Transverse colon (tissue), 4 donors: ENCODE data around the gene NRCAM. TPM values are rescaled to one million over a fixed set of nuclear protein-coding genes. Genes with fewer than 3 reads are reported as not detected.

ENCODE experiments used
- DNase-seq: peaks from one replicate; pipeline ENCODE4 v3.0.0-alpha.2; 2019
- H3K27ac ChIP-seq, 4 donors: fragments of 200-600 bp; sonication (generic); 2 replicates each; pipeline ENCODE4 v1.5.1; 2016 to 2018; ENCODE audit warnings: inconsistent platforms in 4 of 4
- H3K27me3 ChIP-seq: fragments of 200-600 bp; sonication (generic); 2 replicates; pipeline ENCODE4 v1.5.1; 2017; ENCODE audit warnings: inconsistent platforms
- H3K36me3 ChIP-seq, 4 donors: fragments of 200-600 bp; sonication (generic); 2 replicates each; pipeline ENCODE4 v1.5.1; 2017 to 2019; ENCODE audit warnings: inconsistent platforms in 4 of 4
- H3K4me1 ChIP-seq, 4 donors: fragments of 200-600 bp; sonication (generic); 2 replicates each; pipeline ENCODE4 v1.5.1; 2017 to 2020; ENCODE audit warnings: inconsistent platforms in 4 of 4
- H3K4me3 ChIP-seq, 4 donors: fragments of 200-600 bp; sonication (generic); 1 replicate in 1 of 4; 2 replicates in 3 of 4; pipeline versions ENCODE4 v1.5.1 to v1.6.1; 2017 to 2019; ENCODE audit warnings: inconsistent platforms in 4 of 4
- H3K9me3 ChIP-seq, 2 donors: fragments of 200-600 bp; sonication (generic); 2 replicates each; pipeline ENCODE4 v1.5.1; 2017 to 2019; ENCODE audit warnings: inconsistent platforms in 2 of 2
- CTCF ChIP-seq, 5 experiments: fragments of 200-600 bp in 3 of 5; fragments of 450-650 bp in 2 of 5; sonication (generic) in 3 of 5; IDR thresholded peaks; 1 replicate in 2 of 5; 2 replicates in 3 of 5; pipeline ENCODE4 v1.5.1; 2016 to 2017; ENCODE audit warnings: antibody characterized with exemption in 5 of 5, inconsistent platforms in 3 of 5, mild to moderate bottlenecking in 2 of 5, moderate library complexity in 1 of 5
- EP300 ChIP-seq: sonication (generic); formaldehyde crosslinking; IDR thresholded peaks from one replicate; pipeline ENCODE4 v1.6.1; 2017; ENCODE audit warnings: antibody characterized with exemption, low read depth
- POLR2A ChIP-seq: fragments of 450-650 bp; IDR thresholded peaks from one replicate; pipeline ENCODE4 v1.6.1; 2016; ENCODE audit warnings: antibody characterized with exemption, mild to moderate bottlenecking, moderate library complexity
- POLR2AphosphoS5 ChIP-seq, 3 donors: sonication (generic); formaldehyde crosslinking; IDR thresholded peaks; one replicate each; pipeline ENCODE4 v1.6.1; 2016; ENCODE audit warnings: antibody characterized with exemption in 3 of 3
- WGBS, 2 donors: methylation state at CpG; one replicate each; pipeline ENCODE4 v1.1.5; 2018; ENCODE audit warnings: low coverage in 1 of 2; 5-methylcytosine and 5-hydroxymethylcytosine counted together
- in situ Hi-C, 4 donors: fragments of 200-750 bp; cut with MboI; loops; one replicate each; pipeline versions ENCODE4 v1.15.0 to v1.15.1; 2017; ENCODE audit warnings: low sequenced_read_pairs in 3 of 4, low pct_ligation_motif_present in 1 of 4, low pct_unique_long_range_greater_than_20kb in 1 of 4
- intact Hi-C: fragments of 100-400 bp; cut with DNase I; formaldehyde crosslinking; loops from one replicate; pipeline ENCODE4 v1.15.1; 2023; ENCODE audit warnings: low total_unique reads
- total RNA-seq, 4 donors: library from RNA; depleted of rRNA; stranded (reverse); fragments of >200 nt; gene quantifications; one replicate each; pipeline ENCODE4 v1.1.0, GENCODE V29; 2016

NRCAM gene
- total RNA-seq, 4 donors from 2014 or later = 0.60 to 2.5 (median 1.8) TPM

GRCh38 chr7:108164342-108164741, 291.9 kb downstream of the NRCAM start:
- H3K9me3 ChIP-seq = no peaks in the 10 kb centered on the region
- H3K4me1 ChIP-seq = no peaks in the 10 kb centered on the region
- intact Hi-C loops (no loop called here), in situ Hi-C loops (no loop called here)
- WGBS, 2 donors = 74 to 80% methylated on average over 5 to 6 of the region's 6 CpGs
- no peak overlapping the region for H3K27ac ChIP-seq
- no peaks in the 10 kb centered on the region for H3K27me3 ChIP-seq
- DNase-seq = no peak
- no peaks in the 10 kb centered on the region for H3K36me3 ChIP-seq
- TF ChIP-seq POLR2A (no peak), EP300 (no peak), CTCF (IDR thresholded peaks at IDR 0.05) (no peak), POLR2AphosphoS5 (IDR thresholded peaks at IDR 0.05) (no peak)
- no peak overlapping the region for H3K4me3 ChIP-seq

- no peaks in the 10 kb centered on the region for H3K27me3 ChIP-seq
- in situ Hi-C loops (no loop called here), intact Hi-C loops (no loop called here)
- H3K4me3 ChIP-seq = no peak overlapping the region
- H3K9me3 ChIP-seq = no peaks in the 10 kb centered on the region
- 29 to 38% methylated on average over 1 of the region's 1 CpG for WGBS, 2 donors
- no peaks in the 10 kb centered on the region for H3K36me3 ChIP-seq
- TF ChIP-seq POLR2AphosphoS5 (IDR thresholded peaks at IDR 0.05) (no peak), CTCF (IDR thresholded peaks at IDR 0.05) (no peak), POLR2A (no peak), EP300 (no peak)
- no peak overlapping the region for H3K27ac ChIP-seq
- no peak for DNase-seq
- H3K4me1 ChIP-seq = no peaks in the 10 kb centered on the region
These were observed 297.5 kb downstream of the NRCAM start for GRCh38 chr7:108158776-108159175.

- intact Hi-C loops (no loop called here), in situ Hi-C loops (no loop called here)
- no peak overlapping the region for H3K27ac ChIP-seq
- H3K36me3 ChIP-seq = no peaks in the 10 kb centered on the region
- no peak for DNase-seq
- H3K27me3 ChIP-seq = no peaks in the 10 kb centered on the region
- no peak for TF ChIP-seq POLR2AphosphoS5 (IDR thresholded peaks at IDR 0.05)
- no peak for TF ChIP-seq CTCF (IDR thresholded peaks at IDR 0.05)
- H3K4me1 ChIP-seq = no peaks in the 10 kb centered on the region
- 88 to 92% methylated on average over 3 to 4 of the region's 4 CpGs for WGBS, 2 donors
- H3K9me3 ChIP-seq = no peaks in the 10 kb centered on the region
- H3K4me3 ChIP-seq = no peak overlapping the region
These were observed 298.5 kb downstream of the NRCAM start for GRCh38 chr7:108157606-108158335.

- H3K27ac ChIP-seq = no peak overlapping the region
- in situ Hi-C loops (no loop called here), intact Hi-C loops (no loop called here)
These were observed 299.2 kb downstream of the NRCAM start for GRCh38 chr7:108156897-108157605.

More at GRCh38 chr7:108156897-108157605, 299.2 kb downstream of the NRCAM start:
- 78 to 93% methylated on average over 3 of the region's 3 CpGs for WGBS, 2 donors
- no peaks in the 10 kb centered on the region for H3K27me3 ChIP-seq
- H3K36me3 ChIP-seq = no peaks in the 10 kb centered on the region
- H3K4me3 ChIP-seq = no peak overlapping the region
- no peak for TF ChIP-seq POLR2AphosphoS5 (IDR thresholded peaks at IDR 0.05)
- TF ChIP-seq POLR2A = no peak
- TF ChIP-seq EP300 = no peak
- TF ChIP-seq CTCF (IDR thresholded peaks at IDR 0.05) = no peak
- H3K9me3 ChIP-seq = no peaks in the 10 kb centered on the region
- no peak for DNase-seq
- H3K4me1 ChIP-seq = no peaks in the 10 kb centered on the region
